ENCODE data around the gene DOP1A. TPM values are rescaled to one million over a fixed set of nuclear protein-coding genes. Genes with fewer than 3 reads are reported as not detected.

Gene DOP1A
- total and polyA plus RNA-seq, 2 of the 13 experiments (the other 11 are each of a cell fraction or from before 2014, with no cell fraction given), result 5.2 to 16.7 TPM

- TF ChIP-seq ZNF800 (CRISPR knock-in tag; IDR thresholded peaks at IDR 0.05) (no peak), LCORL (IDR thresholded peaks at IDR 0.05) (no peak), LCORL (CRISPR knock-in tag; IDR thresholded peaks at IDR 0.05) (peak; percentile 55; the same call in 1 of the 2 replicates), RAD21 (CRISPR knock-in tag; IDR thresholded peaks at IDR 0.05) (peak; percentile 69; the same call in 1 of the 2 replicates), CREM (IDR thresholded peaks at IDR 0.05) (no peak), CREM (CRISPR knock-in tag; IDR thresholded peaks at IDR 0.05) (no peak), ERF (CRISPR knock-in tag; IDR thresholded peaks at IDR 0.05) (0 out of 2 replicates have a peak, but pooled peaks have one; percentile 25), CEBPG (CRISPR knock-in tag; IDR thresholded peaks at IDR 0.05) (0 out of 2 replicates have a peak, but pooled peaks have one; percentile 39), RXRB (CRISPR knock-in tag; IDR thresholded peaks at IDR 0.05; ENCODE audit: borderline replicate concordance) (peak; percentile 34; the same call in 1 of the 2 replicates), IRF2 (CRISPR knock-in tag; IDR thresholded peaks at IDR 0.05) (peak; percentile 51; the same call in 1 of the 2 replicates), SRSF4 (IDR thresholded peaks at IDR 0.05; ENCODE audit: low read depth, low read length, poor library complexity, severe bottlenecking) (no peak)
Observed at GRCh38 chr6:83215131-83216047, 147.9 kb downstream of the DOP1A start (continued).

GRCh38 chr6:83216806-83217205 lies 149.3 kb downstream of the DOP1A start:
- CTCF ChIA-PET (ENCODE audit: low intra/inter-chr PET ratio, low total read pairs), result no interaction called here
- H3K4me2 ChIP-seq (ENCODE audit: low read depth, low read length), result no peak overlapping the region
- POLR2A ChIA-PET, result no interaction called here
- no TSS peak for BruUV-seq (replicated peaks)
- ATAC-seq (no peak), FAIRE-seq (no peak), DNase-seq (ENCODE audit: low spot score) (no peak)
- H3K4me3 ChIP-seq (replicated peaks in 1 of 3; ENCODE audit: insufficient read depth in 1 of 3, low read depth in 2 of 3, low read length in 3 of 3), result no peak overlapping the region
- in situ Hi-C loops (cut with HindIII; ENCODE audit: extremely low pct_ligation_motif_present, low pct_unique_long_range_greater_than_20kb), result loop anchor here (5.0 kb wide), 1 partner anchor 150 kb away; the partner anchor contains the start of genes DOP1A and UBE3D
- no peaks in the 10 kb centered on the region for H4K20me1 ChIP-seq (ENCODE audit: insufficient read depth, low read length)
- no peaks in the 10 kb centered on the region for H3K9me3 ChIP-seq (ENCODE audit: low read length)
- no peaks in the 10 kb centered on the region for H3K79me2 ChIP-seq (ENCODE audit: insufficient read depth, low read length)
- H3K9ac ChIP-seq (ENCODE audit: insufficient read depth, low read depth, low read length), result no peak overlapping the region
- H3K4me1 ChIP-seq (ENCODE audit: insufficient read depth, low read length), result no peaks in the 10 kb centered on the region
- intact Hi-C loops (cut with micrococcal nuclease; ENCODE audit: unreplicated experiment), result loop anchor here (5.0 to 10.0 kb wide), 2 partner anchors 55 to 962 kb away; no protein-coding TSS in a partner anchor
- no peak overlapping the region for H2AFZ ChIP-seq (ENCODE audit: low read length)
- H3K36me3 ChIP-seq (replicated peaks in 1 of 2; ENCODE audit: control insufficient read depth in 1 of 2, insufficient read depth in 2 of 2, low read length in 2 of 2), result no peaks in the 10 kb centered on the region
- H3K27ac ChIP-seq (ENCODE audit: extremely low read length, insufficient read depth, low read length), result no peak overlapping the region
- TF ChIP-seq SYNCRIP (IDR thresholded peaks at IDR 0.05; ENCODE audit: insufficient read depth, low read depth, low read length) (no peak), NFE2 (CRISPR knock-in tag; IDR thresholded peaks at IDR 0.05) (no peak), ARID4A (CRISPR knock-in tag; IDR thresholded peaks at IDR 0.05; ENCODE audit: borderline replicate concordance) (no peak), ATF1 (CRISPR knock-in tag; IDR thresholded peaks at IDR 0.05) (no peak)
- H3K27me3 ChIP-seq (ENCODE audit: control insufficient read depth in 1 of 2, insufficient read depth in 2 of 2, low read length in 2 of 2), result no peaks in the 10 kb centered on the region; a peak in 1 of 5 replicates
